ENCODE measurements around the gene PSMB7. TPM values are rescaled to one million over a fixed set of nuclear protein-coding genes. Genes with fewer than 3 reads are reported as not detected.

Gene PSMB7
- total and polyA plus RNA-seq, 2 of the 8 experiments (the other 6 are each of a cell fraction or from before 2014, with no cell fraction given) = 222 to 357 TPM

- H3K23ac ChIP-seq (ENCODE audit: insufficient read length) = no peak overlapping the region
- ChIA-PET POLR2A (ENCODE audit: partially characterized antibody) (no interaction called here), CTCF (ENCODE audit: partially characterized antibody) (interaction anchor here (0.9 to 19.9 kb wide), 4 partner anchors 10 to 48 kb away, joined by 3 to 330 read pairs (median 8); no protein-coding TSS in a partner anchor)
- no peak overlapping the region for H2BK120ac ChIP-seq (replicated peaks; ENCODE audit: low read depth, low read length)
- H2BK20ac ChIP-seq (ENCODE audit: low read length) = no peak overlapping the region
- peaks cover 16 to 74% (median 43%) of the 10 kb centered on the region in 4 experiments for H3K36me3 ChIP-seq (ENCODE audit: control insufficient read depth in 2 of 4, insufficient read depth in 4 of 4, low read length in 3 of 4)
- H4K8ac ChIP-seq (ENCODE audit: extremely low read depth, insufficient read depth, low read length) = no peak overlapping the region
- no peak overlapping the region for H2AK5ac ChIP-seq (ENCODE audit: low read depth, low read length)
- no peak overlapping the region for H3K56ac ChIP-seq (replicated peaks; ENCODE audit: insufficient read length, low read depth, low read length)
- H3K4me3 ChIP-seq (ENCODE audit: extremely low read depth in 1 of 4, insufficient read depth in 2 of 4, low read depth in 3 of 4, low read length in 4 of 4) = no peak overlapping the region
- 93% methylated on average over 3 of the region's 3 CpGs; no CpG with 5 or more reads in 1 of the 2 experiments for WGBS, 2 experiments (ENCODE audit: extremely low coverage in 1 of 2, insufficient coverage in 1 of 2, insufficient read length in 1 of 2, insufficient replicate concordance in 2 of 2, low coverage in 1 of 2, low lambda C conversion rate in 2 of 2, missing lambda C conversion rate in 1 of 2)
- H2AFZ ChIP-seq (ENCODE audit: low read length) = no peak overlapping the region
- H3K4ac ChIP-seq (replicated peaks; ENCODE audit: insufficient read length, low read depth, low read length) = no peak overlapping the region
- H3K18ac ChIP-seq (ENCODE audit: extremely low read depth, low read length) = no peak overlapping the region
- no peak overlapping the region for H2BK15ac ChIP-seq (ENCODE audit: low read length)
- peaks cover 0 to 36% of the 10 kb centered on the region in 2 experiments; a peak in 3 of 4 replicates for H3K79me2 ChIP-seq (ENCODE audit: control insufficient read depth in 1 of 2, insufficient read depth in 2 of 2, low read length in 2 of 2)
- no peak overlapping the region for H4K91ac ChIP-seq (replicated peaks; ENCODE audit: insufficient read length, low read length)
- H4K5ac ChIP-seq (ENCODE audit: insufficient read length, low read depth, low read length) = no peak overlapping the region
- no peaks in the 10 kb centered on the region for H3K79me1 ChIP-seq (ENCODE audit: low read depth, low read length)
- H3K27ac ChIP-seq (ENCODE audit: low read depth, low read length) = no peak overlapping the region
- DNase-seq (ENCODE audit: low read depth in 1 of 2, low spot score in 2 of 2) = no peak
- peaks cover 0 to 2% (median 0%) of the 10 kb centered on the region in 4 experiments; a peak in 2 of 7 replicates for H3K4me1 ChIP-seq (replicated peaks in 1 of 4; ENCODE audit: control insufficient read depth in 3 of 4, insufficient read depth in 4 of 4, low read length in 3 of 4)
- no peak overlapping the region for H2BK5ac ChIP-seq (ENCODE audit: low read depth, low read length)
- H3K27me3 ChIP-seq (replicated peaks in 1 of 4; ENCODE audit: control insufficient read depth in 3 of 4, extremely low read depth in 1 of 4, insufficient read depth in 3 of 4, low read length in 3 of 4) = no peaks in the 10 kb centered on the region
- H3K9ac ChIP-seq (replicated peaks in 1 of 4; ENCODE audit: extremely low read depth in 1 of 4, low read depth in 3 of 4, low read length in 3 of 4) = no peak overlapping the region
- H3K4me2 ChIP-seq (ENCODE audit: insufficient read depth in 1 of 2, low read depth in 2 of 2, low read length in 2 of 2) = no peak overlapping the region
- no peaks in the 10 kb centered on the region for H3K23me2 ChIP-seq (ENCODE audit: low read depth, low read length)
- no peaks in the 10 kb centered on the region for H3K9me3 ChIP-seq (ENCODE audit: insufficient read depth in 2 of 2, low read depth in 1 of 2, low read length in 1 of 2)
- no peak for FAIRE-seq
- H3K14ac ChIP-seq (ENCODE audit: insufficient read length) = no peak overlapping the region
- no peak overlapping the region for H2BK12ac ChIP-seq (ENCODE audit: low read depth, low read length)
- H4K20me1 ChIP-seq (replicated peaks in 1 of 2; ENCODE audit: control insufficient read depth in 1 of 2, insufficient read depth in 2 of 2, low read length in 2 of 2) = peaks cover 1 to 3% of the 10 kb centered on the region in 2 experiments
- TF ChIP-seq JUN (IDR thresholded peaks at IDR 0.05; ENCODE audit: low read depth, low read length) (no peak), BRCA1 (IDR thresholded peaks at IDR 0.05; ENCODE audit: low read depth, low read length) (no peak), EP300 (IDR thresholded peaks at IDR 0.05; ENCODE audit: borderline replicate concordance in 1 of 2, low read depth in 2 of 2, low read length in 2 of 2) (no peak), YY1 (IDR thresholded peaks at IDR 0.05; ENCODE audit: low read depth, low read length) (no peak), KDM5A (IDR thresholded peaks at IDR 0.05; ENCODE audit: low read length) (no peak), GTF2F1 (IDR thresholded peaks at IDR 0.05; ENCODE audit: borderline replicate concordance, low read depth, low read length) (no peak), EZH2 (IDR thresholded peaks at IDR 0.05; ENCODE audit: low read depth, low read length, severe bottlenecking) (no peak), SIRT6 (IDR thresholded peaks at IDR 0.05; ENCODE audit: low read length) (no peak), RFX5 (IDR thresholded peaks at IDR 0.05; ENCODE audit: borderline replicate concordance, low read depth, low read length) (no peak), TCF12 (IDR thresholded peaks at IDR 0.05; ENCODE audit: low read depth, low read length) (no peak), SUZ12 (IDR thresholded peaks at IDR 0.05; ENCODE audit: low read length) (no peak), SRF (IDR thresholded peaks at IDR 0.05; ENCODE audit: low read depth, low read length) (no peak)
Observed at GRCh38 chr9:124409410-124409809, 5.8 kb downstream of the PSMB7 start.

Data from H1 (cell line).